Thyroid gland (tissue), 4 donors: ENCODE data around the gene CARD14.

ENCODE experiments used
- CTCF ChIP-seq, 6 experiments: fragments of 200-600 bp in 3 of 6; fragments of 450-650 bp in 3 of 6; sonication (generic) in 3 of 6; IDR thresholded peaks; one replicate each; pipeline ENCODE4 v1.5.1; 2016 to 2019; ENCODE audit warnings: antibody characterized with exemption in 6 of 6, mild to moderate bottlenecking in 2 of 6, inconsistent platforms in 1 of 6, moderate library complexity in 1 of 6
- POLR2A ChIP-seq, 2 donors: fragments of 450-650 bp; IDR thresholded peaks; one replicate each; pipeline ENCODE4 v1.6.1; 2017; ENCODE audit warnings: antibody characterized with exemption in 2 of 2, mild to moderate bottlenecking in 2 of 2, moderate library complexity in 1 of 2

GRCh38 chr17:80204626-80205468 lies 35.0 kb downstream of the CARD14 start:
- TF ChIP-seq CTCF (IDR thresholded peaks at IDR 0.05) (no peak), POLR2A (IDR thresholded peaks at IDR 0.05) (no peak)
